ENCODE data around the gene PEA15. TPM values are rescaled to one million over a fixed set of nuclear protein-coding genes. Genes with fewer than 3 reads are reported as not detected.

The PEA15 gene
- total and polyA plus RNA-seq, 2 experiments from 2014 or later: 368 to 638 TPM

DNA sequence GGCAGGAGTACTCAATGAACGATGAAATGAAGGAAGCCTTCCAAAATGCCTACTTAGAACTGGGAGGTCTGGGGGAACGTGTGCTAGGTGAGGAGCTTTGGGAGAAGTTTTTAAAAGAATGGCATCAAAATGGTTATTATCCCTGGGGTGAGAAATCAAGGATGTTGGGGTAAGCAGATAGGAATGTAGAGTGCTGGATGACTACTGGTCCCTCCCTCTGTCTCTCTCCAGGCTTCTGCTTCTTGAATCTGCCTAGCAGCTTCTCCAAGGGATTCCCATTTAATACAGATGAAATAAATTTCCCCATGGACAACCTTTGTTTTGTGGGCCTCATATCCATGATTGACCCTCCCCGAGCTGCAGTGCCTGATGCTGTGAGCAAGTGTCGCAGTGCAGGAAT lies 33.8 kb upstream of the PEA15 start:
- in situ Hi-C loops (cut with MboI): no loop called here
- Histone ChIP-seq H2AFZ (no peak overlapping the region), H3F3A (ENCODE audit: insufficient read depth) (no peaks in the 10 kb centered on the region), H3K36me3 (ENCODE audit: low read depth) (no peaks in the 10 kb centered on the region), H3K4me3 (no peak overlapping the region), H3K79me2 (ENCODE audit: insufficient read depth) (no peaks in the 10 kb centered on the region), H3K4me1 (ENCODE audit: insufficient read depth) (peaks cover 8% of the 10 kb centered on the region), H3K9me3 (ENCODE audit: low read depth) (no peaks in the 10 kb centered on the region), H3K27ac (no peak overlapping the region), H3K9ac (no peak overlapping the region), H3K27me3 (replicated peaks; ENCODE audit: insufficient read depth) (no peaks in the 10 kb centered on the region), H3K9me2 (ENCODE audit: insufficient read depth) (no peaks in the 10 kb centered on the region), H4K20me1 (ENCODE audit: insufficient read depth) (no peaks in the 10 kb centered on the region), H3K4me2 (ENCODE audit: unreplicated experiment) (peak overlapping the region; percentile 38)
- WGBS, 2 experiments (ENCODE audit: low coverage in 1 of 2, low lambda C conversion rate in 2 of 2, missing lambda C conversion rate in 2 of 2): 65 to 67% methylated on average over 4 of the region's 4 CpGs
- TF ChIP-seq EZH2phosphoT487 (IDR thresholded peaks at IDR 0.05; ENCODE audit: insufficient read depth, low read depth): no peak
- no peak for TF ChIP-seq EZH2 (IDR thresholded peaks at IDR 0.05; ENCODE audit: insufficient read depth, poor library complexity, severe bottlenecking)
- DNase-seq: peak; percentile 80

GRCh38 chr1:160171980-160172379 lies 33.2 kb upstream of the PEA15 start:
- in situ Hi-C loops (cut with MboI): no loop called here
- H3F3A ChIP-seq (ENCODE audit: insufficient read depth): no peaks in the 10 kb centered on the region
- H3K9ac ChIP-seq: no peak overlapping the region
- H2AFZ ChIP-seq: no peak overlapping the region
- DNase-seq: no peak
- no peaks in the 10 kb centered on the region for H3K9me3 ChIP-seq (ENCODE audit: low read depth)
- H4K20me1 ChIP-seq (ENCODE audit: insufficient read depth): no peaks in the 10 kb centered on the region
- H3K4me2 ChIP-seq (ENCODE audit: unreplicated experiment): no peak overlapping the region
- no peaks in the 10 kb centered on the region for H3K9me2 ChIP-seq (ENCODE audit: insufficient read depth)
- H3K4me3 ChIP-seq: no peak overlapping the region
- WGBS, 2 experiments (ENCODE audit: low coverage in 1 of 2, low lambda C conversion rate in 2 of 2, missing lambda C conversion rate in 2 of 2): 57 to 59% methylated on average over 9 of the region's 9 CpGs
- no peaks in the 10 kb centered on the region for H3K27me3 ChIP-seq (replicated peaks; ENCODE audit: insufficient read depth)
- H3K4me1 ChIP-seq (ENCODE audit: insufficient read depth): peaks cover 8% of the 10 kb centered on the region
- H3K27ac ChIP-seq: no peak overlapping the region
- H3K36me3 ChIP-seq (ENCODE audit: low read depth): no peaks in the 10 kb centered on the region
- no peak for TF ChIP-seq EZH2phosphoT487 (IDR thresholded peaks at IDR 0.05; ENCODE audit: insufficient read depth, low read depth)
- no peak for TF ChIP-seq EZH2 (IDR thresholded peaks at IDR 0.05; ENCODE audit: insufficient read depth, poor library complexity, severe bottlenecking)
- no peaks in the 10 kb centered on the region for H3K79me2 ChIP-seq (ENCODE audit: insufficient read depth)

GRCh38 chr1:160177231-160177630 lies 28.0 kb upstream of the PEA15 start:
- H2AFZ ChIP-seq: no peak overlapping the region
- in situ Hi-C loops (cut with MboI): no loop called here

GRCh38 chr1:160177667-160178066 lies 27.5 kb upstream of the PEA15 start:
- no peaks in the 10 kb centered on the region for H3F3A ChIP-seq (ENCODE audit: insufficient read depth)
- H3K9me3 ChIP-seq (ENCODE audit: low read depth): no peaks in the 10 kb centered on the region
- no peaks in the 10 kb centered on the region for H4K20me1 ChIP-seq (ENCODE audit: insufficient read depth)
- no peak overlapping the region for H3K27ac ChIP-seq
- no peaks in the 10 kb centered on the region for H3K4me1 ChIP-seq (ENCODE audit: insufficient read depth)
- no peak overlapping the region for H3K4me2 ChIP-seq (ENCODE audit: unreplicated experiment)
- no peak overlapping the region for H2AFZ ChIP-seq
- in situ Hi-C loops (cut with MboI): no loop called here
- TF ChIP-seq EZH2phosphoT487 (IDR thresholded peaks at IDR 0.05; ENCODE audit: insufficient read depth, low read depth) (no peak), EZH2 (IDR thresholded peaks at IDR 0.05; ENCODE audit: insufficient read depth, poor library complexity, severe bottlenecking) (no peak)
- H3K9me2 ChIP-seq (ENCODE audit: insufficient read depth): no peaks in the 10 kb centered on the region
- H3K27me3 ChIP-seq (replicated peaks; ENCODE audit: insufficient read depth): 0 out of 2 replicates have a peak, but pooled peaks cover 5% of the 10 kb centered on the region
- WGBS, 2 experiments (ENCODE audit: low coverage in 1 of 2, low lambda C conversion rate in 2 of 2, missing lambda C conversion rate in 2 of 2): 97 to 100% methylated on average over 1 of the region's 1 CpG
- DNase-seq: no peak
- no peaks in the 10 kb centered on the region for H3K79me2 ChIP-seq (ENCODE audit: insufficient read depth)
- no peak overlapping the region for H3K9ac ChIP-seq
- H3K4me3 ChIP-seq: no peak overlapping the region
- no peaks in the 10 kb centered on the region for H3K36me3 ChIP-seq (ENCODE audit: low read depth)

More at GRCh38 chr1:160177231-160177630, 28.0 kb upstream of the PEA15 start:
- Histone ChIP-seq H3K9ac (no peak overlapping the region), H3F3A (ENCODE audit: insufficient read depth) (no peaks in the 10 kb centered on the region), H3K4me3 (no peak overlapping the region), H3K27me3 (replicated peaks; ENCODE audit: insufficient read depth) (0 out of 2 replicates have a peak, but pooled peaks cover 5% of the 10 kb centered on the region), H4K20me1 (ENCODE audit: insufficient read depth) (no peaks in the 10 kb centered on the region), H3K36me3 (ENCODE audit: low read depth) (no peaks in the 10 kb centered on the region), H3K27ac (no peak overlapping the region), H3K4me2 (ENCODE audit: unreplicated experiment) (no peak overlapping the region), H3K9me3 (ENCODE audit: low read depth) (no peaks in the 10 kb centered on the region), H3K4me1 (ENCODE audit: insufficient read depth) (no peaks in the 10 kb centered on the region), H3K9me2 (ENCODE audit: insufficient read depth) (no peaks in the 10 kb centered on the region), H3K79me2 (ENCODE audit: insufficient read depth) (no peaks in the 10 kb centered on the region)
- 97% methylated on average over 2 of the region's 2 CpGs for WGBS, 2 experiments (ENCODE audit: low coverage in 1 of 2, low lambda C conversion rate in 2 of 2, missing lambda C conversion rate in 2 of 2)
- no peak for DNase-seq
- no peak for TF ChIP-seq EZH2phosphoT487 (IDR thresholded peaks at IDR 0.05; ENCODE audit: insufficient read depth, low read depth)
- no peak for TF ChIP-seq EZH2 (IDR thresholded peaks at IDR 0.05; ENCODE audit: insufficient read depth, poor library complexity, severe bottlenecking)

GRCh38 chr1:160178731-160179130 lies 26.5 kb upstream of the PEA15 start:
- TF ChIP-seq EZH2 (IDR thresholded peaks at IDR 0.05; ENCODE audit: insufficient read depth, poor library complexity, severe bottlenecking) (no peak), EZH2phosphoT487 (IDR thresholded peaks at IDR 0.05; ENCODE audit: insufficient read depth, low read depth) (no peak)
- Histone ChIP-seq H3K4me3 (no peak overlapping the region), H3K9me3 (ENCODE audit: low read depth) (no peaks in the 10 kb centered on the region), H3K36me3 (ENCODE audit: low read depth) (no peaks in the 10 kb centered on the region), H3K79me2 (ENCODE audit: insufficient read depth) (no peaks in the 10 kb centered on the region), H3K27ac (no peak overlapping the region), H2AFZ (no peak overlapping the region), H4K20me1 (ENCODE audit: insufficient read depth) (no peaks in the 10 kb centered on the region), H3K4me2 (ENCODE audit: unreplicated experiment) (no peak overlapping the region), H3K27me3 (replicated peaks; ENCODE audit: insufficient read depth) (0 out of 2 replicates have a peak, but pooled peaks cover 5% of the 10 kb centered on the region), H3K9me2 (ENCODE audit: insufficient read depth) (no peaks in the 10 kb centered on the region), H3F3A (ENCODE audit: insufficient read depth) (no peaks in the 10 kb centered on the region), H3K4me1 (ENCODE audit: insufficient read depth) (no peaks in the 10 kb centered on the region), H3K9ac (no peak overlapping the region)
- in situ Hi-C loops (cut with MboI): no loop called here
- DNase-seq: no peak
- 72 to 76% methylated on average over 2 of the region's 2 CpGs for WGBS, 2 experiments (ENCODE audit: low coverage in 1 of 2, low lambda C conversion rate in 2 of 2, missing lambda C conversion rate in 2 of 2)

Data from GM23248 (cell line).